HG03039 (cell line): ENCODE measurements around the gene SYK.

Experiments
- ATAC-seq: cut with Tn5 transposase; IDR thresholded peaks from one replicate; pipeline ENCODE4 v1.9.1; 2021; ENCODE audit warnings: mild to moderate bottlenecking, moderate library complexity; ENCODE audit not compliant: unreplicated experiment

The SYK gene

GRCh38 chr9:90900130-90900529 is 98.5 kb downstream of the SYK start:
- ATAC-seq = no peak

- no peak for ATAC-seq
These were observed 100.3 kb downstream of the SYK start for GRCh38 chr9:90901933-90902332.

GRCh38 chr9:90903766-90904424 is 102.3 kb downstream of the SYK start:
- ATAC-seq = no peak

- ATAC-seq = no peak
These were observed 103.3 kb downstream of the SYK start for GRCh38 chr9:90904706-90905478.

- ATAC-seq = no peak
These were observed 104.2 kb downstream of the SYK start for GRCh38 chr9:90905822-90906221.

- no peak for ATAC-seq
These were observed 104.9 kb downstream of the SYK start for GRCh38 chr9:90906316-90907055.

GRCh38 chr9:90907056-90907445 is 105.4 kb downstream of the SYK start:
- no peak for ATAC-seq

GRCh38 chr9:90907790-90908189 is 106.2 kb downstream of the SYK start:
- no peak for ATAC-seq

- no peak for ATAC-seq
These were observed 107.6 kb downstream of the SYK start for GRCh38 chr9:90909225-90909624.

GRCh38 chr9:90909747-90910283 is 108.2 kb downstream of the SYK start:
- no peak for ATAC-seq

GRCh38 chr9:90914196-90914595 is 112.6 kb downstream of the SYK start:
- no peak for ATAC-seq

- ATAC-seq = peak; percentile 68
These were observed 113.4 kb downstream of the SYK start for GRCh38 chr9:90914868-90915483.

- ATAC-seq = no peak
These were observed 114.1 kb downstream of the SYK start for GRCh38 chr9:90915693-90916092.

GRCh38 chr9:90916147-90916734 is 114.6 kb downstream of the SYK start:
- ATAC-seq = no peak

GRCh38 chr9:90919883-90920282 is 118.3 kb downstream of the SYK start:
- no peak for ATAC-seq

- no peak for ATAC-seq
These were observed 119.5 kb downstream of the SYK start for GRCh38 chr9:90921104-90921503.

GRCh38 chr9:90921969-90922368 is 120.3 kb downstream of the SYK start:
- no peak for ATAC-seq

GRCh38 chr9:90925581-90926257 is 124.1 kb downstream of the SYK start:
- no peak for ATAC-seq

GRCh38 chr9:90926936-90927335 is 125.3 kb downstream of the SYK start:
- ATAC-seq = no peak

GRCh38 chr9:90927496-90927895 is 125.9 kb downstream of the SYK start:
- no peak for ATAC-seq
